Kidney glomerular epithelial cell (primary cell): ENCODE data around the gene PCDHA1.
A peak's percentile ranks its signal among the peaks of the same experiment; 100 is the strongest.
"Not testable (repeated sequence)": the region's sequence is repeated elsewhere in the genome, so short reads cannot be mapped to it uniquely, and the experiment has no call there.

Experiments used
- DNase-seq: peaks from one replicate; lab custom pipeline; 2025; lab: John Stamatoyannopoulos, UW

PCDHA1 gene

GRCh38 chr5:140808241-140808888 lies 22.4 kb downstream of the PCDHA1 start:
- DNase-seq, result not testable (repeated sequence)

DNA sequence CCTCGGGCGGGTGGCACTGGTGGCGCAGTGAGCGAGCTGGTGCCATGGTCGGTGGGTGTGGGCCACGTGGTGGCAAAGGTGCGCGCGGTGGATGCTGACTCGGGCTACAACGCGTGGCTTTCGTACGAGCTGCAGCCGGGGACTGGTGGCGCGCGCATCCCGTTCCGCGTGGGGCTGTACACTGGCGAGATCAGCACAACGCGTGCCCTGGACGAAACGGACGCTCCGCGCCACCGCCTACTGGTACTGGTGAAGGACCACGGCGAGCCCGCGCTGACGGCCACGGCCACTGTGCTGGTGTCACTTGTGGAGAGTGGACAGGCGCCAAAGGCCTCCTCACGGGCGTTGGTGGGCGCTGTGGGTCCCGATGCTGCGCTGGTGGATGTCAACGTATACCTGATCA lies 22.9 kb downstream of the PCDHA1 start:
- DNase-seq, result no peak

DNA sequence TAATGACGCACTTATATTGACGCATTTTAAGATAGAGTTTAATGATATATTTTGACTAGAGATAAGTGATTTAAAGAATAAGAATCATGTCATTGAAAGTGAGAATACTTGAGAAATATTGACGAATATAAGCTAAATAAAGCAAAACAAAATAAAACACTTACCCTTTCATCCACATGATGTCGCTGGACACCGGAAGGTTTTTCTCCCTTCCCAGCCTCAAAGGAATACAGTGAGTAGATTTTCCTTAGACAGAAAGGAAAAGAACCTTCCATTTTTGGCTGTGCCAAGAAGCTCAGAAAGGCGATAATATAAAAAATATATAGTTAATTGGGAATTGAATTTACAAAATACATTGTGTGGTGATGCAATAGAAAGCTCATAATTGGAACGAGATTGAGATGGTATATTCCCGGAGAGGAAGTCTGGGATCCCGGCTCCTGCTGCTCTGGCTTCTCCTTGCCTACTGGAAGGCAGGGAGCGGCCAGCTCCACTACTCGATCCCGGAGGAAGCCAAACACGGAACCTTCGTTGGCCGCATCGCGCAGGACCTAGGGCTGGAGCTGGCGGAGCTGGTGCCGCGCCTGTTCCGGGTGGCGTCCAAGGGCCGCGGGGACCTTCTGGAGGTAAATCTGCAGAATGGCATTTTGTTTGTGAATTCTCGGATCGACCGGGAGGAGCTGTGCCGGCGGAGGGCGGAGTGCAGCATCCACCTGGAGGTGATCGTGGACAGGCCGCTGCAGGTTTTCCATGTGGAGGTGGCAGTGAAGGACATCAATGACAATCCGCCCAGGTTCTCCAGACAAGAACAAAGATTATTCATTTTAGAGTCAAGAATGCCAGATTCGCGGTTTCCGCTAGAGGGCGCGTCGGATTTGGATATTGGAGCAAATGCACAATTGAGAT lies 35.7 kb downstream of the PCDHA1 start, which contains the start of gene PCDHA5:
PCDHA5 (plus strand) TSS at position 239 of the 906 bp plus-strand sequence.
- no peak for DNase-seq

- no peak for DNase-seq
These were observed 36.3 kb downstream of the PCDHA1 start for GRCh38 chr5:140822281-140822629.

DNA sequence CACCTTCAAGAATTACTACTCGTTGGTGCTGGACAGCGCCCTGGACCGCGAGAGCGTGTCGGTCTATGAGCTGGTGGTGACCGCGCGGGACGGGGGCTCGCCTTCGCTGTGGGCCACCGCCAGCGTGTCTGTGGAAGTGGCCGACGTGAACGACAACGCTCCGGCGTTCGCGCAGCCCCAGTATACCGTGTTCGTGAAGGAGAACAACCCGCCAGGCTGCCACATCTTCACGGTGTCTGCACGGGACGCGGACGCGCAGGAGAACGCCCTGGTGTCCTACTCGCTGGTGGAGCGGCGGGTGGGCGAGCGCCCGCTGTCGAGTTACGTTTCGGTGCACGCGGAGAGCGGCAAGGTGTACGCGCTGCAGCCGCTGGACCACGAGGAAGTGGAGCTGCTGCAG lies 37.0 kb downstream of the PCDHA1 start:
- DNase-seq, result not testable (repeated sequence)

DNA sequence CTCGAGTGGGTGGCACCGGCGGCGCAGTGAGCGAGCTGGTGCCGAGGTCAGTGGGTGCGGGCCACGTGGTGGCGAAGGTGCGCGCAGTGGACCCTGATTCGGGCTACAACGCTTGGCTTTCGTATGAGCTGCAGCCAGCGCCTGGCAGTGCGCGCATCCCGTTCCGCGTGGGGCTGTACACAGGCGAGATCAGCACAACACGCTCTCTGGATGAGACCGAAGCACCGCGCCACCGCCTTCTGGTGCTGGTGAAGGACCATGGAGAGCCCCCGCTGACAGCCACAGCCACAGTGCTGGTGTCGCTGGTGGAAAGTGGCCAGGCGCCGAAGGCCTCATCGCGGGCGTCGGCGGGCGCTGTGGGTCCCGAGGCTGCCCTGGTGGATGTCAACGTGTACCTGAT lies 37.5 kb downstream of the PCDHA1 start:
- DNase-seq, result no peak

DNA sequence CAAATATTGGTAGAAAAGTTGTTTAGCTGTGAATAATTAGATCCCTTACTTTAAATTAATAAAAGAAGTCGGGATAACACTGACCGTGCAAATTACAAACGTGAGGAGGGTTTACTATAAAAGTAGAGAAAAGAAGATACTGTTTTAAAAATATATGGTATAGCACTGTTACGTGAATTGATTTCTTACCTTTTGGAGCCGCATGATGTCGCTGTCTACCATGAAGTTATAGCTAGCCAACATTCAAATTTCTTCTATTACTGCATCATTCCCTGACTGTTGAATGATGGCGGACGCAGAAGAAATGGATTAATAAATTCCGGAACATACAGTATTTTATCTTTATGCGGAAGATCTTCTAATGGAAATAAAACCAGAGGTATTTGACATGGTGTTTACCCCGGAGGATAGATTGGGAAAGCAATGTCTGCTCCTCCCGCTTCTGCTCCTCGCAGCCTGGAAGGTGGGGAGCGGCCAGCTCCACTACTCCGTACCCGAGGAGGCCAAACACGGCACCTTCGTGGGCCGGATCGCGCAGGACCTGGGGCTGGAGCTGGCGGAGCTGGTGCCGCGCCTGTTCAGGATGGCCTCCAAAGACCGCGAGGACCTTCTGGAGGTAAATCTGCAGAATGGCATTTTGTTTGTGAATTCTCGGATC lies 41.9 kb downstream of the PCDHA1 start, which contains the start of gene PCDHA6:
PCDHA6 (plus strand) TSS at position 257 of the 658 bp plus-strand sequence; CDS start at position 389, 132 bp downstream.
- DNase-seq, result no peak

DNA sequence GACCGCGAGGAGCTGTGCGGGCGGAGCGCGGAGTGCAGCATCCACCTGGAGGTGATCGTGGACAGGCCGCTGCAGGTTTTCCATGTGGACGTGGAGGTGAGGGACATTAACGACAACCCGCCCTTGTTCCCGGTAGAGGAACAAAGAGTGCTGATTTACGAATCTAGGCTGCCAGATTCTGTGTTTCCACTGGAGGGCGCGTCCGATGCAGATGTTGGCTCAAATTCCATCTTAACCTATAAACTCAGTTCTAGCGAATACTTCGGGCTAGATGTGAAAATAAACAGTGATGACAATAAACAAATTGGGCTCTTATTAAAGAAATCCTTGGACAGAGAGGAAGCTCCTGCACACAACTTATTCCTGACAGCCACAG lies 42.4 kb downstream of the PCDHA1 start:
- DNase-seq, result peak; percentile 7

GRCh38 chr5:140829511-140830501 lies 43.9 kb downstream of the PCDHA1 start:
- not testable (repeated sequence) for DNase-seq

GRCh38 chr5:140833993-140834392 lies 48.1 kb downstream of the PCDHA1 start, which contains the start of gene PCDHA7:
PCDHA7 (plus strand) TSS chr5:140834269; CDS start chr5:140834384, 115 bp downstream.
- DNase-seq, result no peak

DNA sequence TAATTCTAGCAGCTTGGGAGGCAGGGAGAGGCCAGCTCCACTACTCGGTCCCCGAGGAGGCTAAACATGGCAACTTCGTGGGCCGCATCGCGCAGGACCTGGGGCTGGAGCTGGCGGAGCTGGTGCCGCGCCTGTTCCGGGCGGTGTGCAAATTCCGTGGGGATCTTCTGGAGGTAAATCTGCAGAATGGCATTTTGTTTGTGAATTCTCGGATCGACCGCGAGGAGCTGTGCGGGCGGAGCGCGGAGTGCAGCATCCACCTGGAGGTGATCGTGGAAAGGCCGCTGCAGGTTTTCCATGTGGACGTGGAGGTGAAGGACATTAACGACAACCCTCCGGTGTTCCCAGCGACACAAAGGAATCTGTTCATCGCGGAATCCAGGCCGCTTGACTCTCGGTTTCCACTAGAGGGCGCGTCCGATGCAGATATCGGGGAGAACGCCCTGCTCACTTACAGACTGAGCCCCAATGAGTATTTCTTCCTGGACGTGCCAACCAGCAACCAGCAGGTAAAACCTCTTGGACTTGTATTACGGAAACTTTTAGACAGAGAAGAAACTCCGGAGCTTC lies 48.6 kb downstream of the PCDHA1 start:
- not testable (repeated sequence) for DNase-seq

DNA sequence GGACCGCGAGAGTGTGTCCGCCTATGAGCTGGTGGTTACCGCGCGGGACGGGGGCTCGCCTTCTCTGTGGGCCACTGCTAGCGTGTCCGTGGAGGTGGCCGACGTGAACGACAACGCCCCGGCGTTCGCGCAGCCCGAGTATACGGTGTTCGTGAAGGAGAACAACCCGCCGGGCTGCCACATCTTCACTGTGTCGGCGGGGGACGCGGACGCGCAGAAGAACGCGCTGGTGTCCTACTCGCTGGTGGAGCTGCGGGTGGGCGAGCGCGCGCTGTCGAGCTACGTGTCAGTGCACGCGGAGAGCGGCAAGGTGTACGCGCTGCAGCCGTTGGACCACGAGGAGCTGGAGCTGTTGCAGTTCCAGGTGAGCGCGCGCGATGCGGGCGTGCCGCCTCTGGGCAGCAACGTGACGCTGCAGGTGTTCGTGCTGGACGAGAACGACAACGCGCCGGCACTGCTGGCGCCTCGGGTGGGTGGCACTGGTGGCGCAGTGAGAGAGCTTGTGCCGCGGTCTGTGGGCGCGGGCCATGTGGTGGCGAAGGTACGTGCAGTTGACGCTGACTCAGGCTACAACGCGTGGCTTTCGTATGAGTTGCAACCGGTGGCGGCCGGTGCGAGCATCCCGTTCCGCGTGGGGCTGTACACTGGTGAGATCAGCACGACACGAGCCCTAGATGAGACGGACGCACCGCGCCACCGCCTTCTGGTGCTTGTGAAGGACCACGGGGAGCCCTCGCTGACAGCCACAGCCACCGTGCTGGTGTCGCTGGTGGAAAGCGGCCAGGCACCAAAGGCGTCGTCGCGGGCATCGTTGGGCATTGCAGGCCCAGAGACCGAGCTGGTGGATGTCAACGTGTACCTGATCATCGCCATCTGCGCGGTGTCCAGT lies 49.9 kb downstream of the PCDHA1 start:
- DNase-seq, result no peak

DNA sequence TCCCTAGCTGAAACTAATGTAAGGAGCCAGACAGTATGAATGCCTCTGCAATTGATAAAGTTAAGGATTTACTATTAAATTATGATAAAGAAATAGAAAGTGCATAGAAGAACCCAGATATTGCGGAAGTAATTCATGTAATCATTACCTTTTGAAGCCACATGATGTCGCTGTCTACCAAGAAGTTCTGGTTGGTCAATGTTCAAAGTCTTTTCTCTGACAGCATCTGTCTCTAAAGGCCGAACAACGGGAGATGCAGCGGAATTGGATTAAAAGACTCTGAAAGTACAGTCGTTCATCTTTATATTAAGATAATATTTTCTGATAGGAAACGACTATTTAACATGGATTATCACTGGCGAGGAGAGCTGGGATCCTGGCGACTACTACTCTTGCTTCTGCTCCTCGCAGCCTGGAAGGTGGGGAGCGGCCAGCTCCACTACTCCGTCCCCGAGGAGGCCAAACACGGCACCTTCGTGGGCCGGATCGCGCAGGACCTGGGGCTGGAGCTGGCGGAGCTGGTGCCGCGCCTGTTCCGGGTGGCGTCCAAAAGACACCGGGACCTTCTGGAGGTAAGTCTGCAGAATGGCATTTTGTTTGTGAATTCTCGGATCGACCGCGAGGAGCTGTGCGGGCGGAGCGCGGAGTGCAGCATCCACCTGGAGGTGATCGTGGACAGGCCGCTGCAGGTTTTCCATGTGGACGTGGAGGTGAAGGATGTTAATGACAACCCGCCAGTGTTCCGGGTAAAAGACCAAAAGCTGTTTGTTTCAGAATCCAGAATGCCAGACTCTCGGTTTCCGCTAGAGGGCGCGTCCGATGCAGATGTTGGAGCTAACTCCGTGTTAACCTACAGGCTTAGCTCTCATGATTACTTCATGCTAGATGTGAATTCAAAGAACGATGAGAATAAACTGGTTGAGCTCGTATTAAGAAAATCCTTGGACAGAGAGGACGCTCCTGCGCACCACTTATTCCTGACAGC lies 55.3 kb downstream of the PCDHA1 start, which contains the start of gene PCDHA8:
PCDHA8 (plus strand) TSS at position 210 of the 985 bp plus-strand sequence; CDS start at position 345, 135 bp downstream.
- no peak for DNase-seq

DNA sequence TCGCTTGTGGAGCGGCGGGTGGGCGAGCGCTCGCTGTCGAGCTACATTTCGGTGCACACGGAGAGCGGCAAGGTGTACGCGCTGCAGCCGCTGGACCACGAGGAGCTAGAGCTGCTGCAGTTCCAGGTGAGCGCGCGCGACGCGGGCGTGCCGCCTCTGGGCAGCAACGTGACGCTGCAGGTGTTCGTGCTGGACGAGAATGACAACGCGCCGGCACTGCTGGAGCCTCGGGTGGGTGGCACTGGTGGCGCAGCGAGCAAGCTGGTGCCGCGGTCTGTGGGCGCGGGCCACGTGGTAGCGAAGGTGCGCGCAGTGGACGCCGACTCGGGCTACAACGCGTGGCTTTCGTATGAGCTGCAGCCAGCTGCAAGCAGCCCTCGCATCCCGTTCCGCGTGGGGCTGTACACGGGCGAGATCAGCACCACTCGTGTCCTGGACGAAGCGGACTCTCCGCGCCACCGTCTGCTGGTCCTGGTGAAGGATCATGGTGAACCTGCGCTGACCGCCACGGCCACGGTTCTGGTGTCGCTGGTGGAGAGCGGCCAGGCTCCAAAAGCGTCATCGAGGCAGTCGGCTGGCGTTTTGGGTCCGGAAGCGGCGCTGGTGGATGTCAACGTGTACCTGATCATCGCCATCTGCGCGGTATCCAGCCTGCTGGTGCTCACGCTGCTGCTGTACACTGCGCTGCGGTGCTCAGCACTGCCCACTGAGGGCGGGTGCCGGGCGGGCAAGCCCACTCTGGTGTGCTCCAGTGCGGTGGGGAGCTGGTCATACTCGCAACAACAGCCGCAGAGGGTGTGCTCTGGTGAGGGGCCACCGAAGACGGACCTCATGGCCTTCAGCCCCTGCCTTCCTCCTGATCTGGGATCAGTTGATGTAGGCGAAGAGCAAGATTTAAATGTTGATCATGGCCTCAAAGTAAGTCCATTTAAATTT lies 57.1 kb downstream of the PCDHA1 start:
- DNase-seq, result no peak

GRCh38 chr5:140848139-140849102 lies 62.5 kb downstream of the PCDHA1 start, which contains the start of gene PCDHA9:
PCDHA9 (plus strand) TSS chr5:140848382; CDS start chr5:140848496, 114 bp downstream.
- DNase-seq, result not testable (repeated sequence)
